Glutamatergic neuron (in vitro differentiated cells): Measurements from ENCODE around the gene NANP. TPM values are rescaled to one million over a fixed set of nuclear protein-coding genes. Genes with fewer than 3 reads are reported as not detected.

Experiments used
- DNase-seq: peaks from one replicate; pipeline ENCODE4 v3.0.0; 2022
- H3K27ac Mint-ChIP-seq: one replicate; pipeline ENCODE4 v1.8.0; 2020; ENCODE audit warnings: mild to moderate bottlenecking, mixed read lengths, inconsistent platforms; ENCODE audit not compliant: unreplicated experiment
- H3K27me3 Mint-ChIP-seq: one replicate; pipeline ENCODE4 v1.8.0; 2020; ENCODE audit warnings: mild to moderate bottlenecking, moderate library complexity, mixed read lengths, inconsistent platforms; ENCODE audit not compliant: unreplicated experiment
- H3K36me3 Mint-ChIP-seq: one replicate; pipeline ENCODE4 v1.8.0; 2020; ENCODE audit warnings: mild to moderate bottlenecking, mixed read lengths, inconsistent platforms; ENCODE audit not compliant: unreplicated experiment
- H3K4me1 Mint-ChIP-seq: one replicate; pipeline ENCODE4 v1.8.0; 2020; ENCODE audit warnings: mild to moderate bottlenecking, low read depth, mixed read lengths, inconsistent platforms; ENCODE audit not compliant: unreplicated experiment
- H3K4me3 Mint-ChIP-seq: one replicate; pipeline ENCODE4 v1.8.0; 2020; ENCODE audit warnings: mild to moderate bottlenecking, mixed read lengths, inconsistent platforms; ENCODE audit not compliant: unreplicated experiment
- H3K9me3 Mint-ChIP-seq: one replicate; pipeline ENCODE4 v1.8.0; 2020; ENCODE audit warnings: mild to moderate bottlenecking, moderate library complexity, mixed read lengths, inconsistent platforms; ENCODE audit not compliant: unreplicated experiment
- total RNA-seq: library from RNA; stranded (reverse); fragmentation: NEBNext Ultra II Directional; extraction: Animal tissue kit (Norgen Biotek cat#: 25700); gene quantifications from one replicate; pipeline ENCODE4 v1.2.1, GENCODE V29; 2021; ENCODE audit not compliant: unreplicated experiment
- TF ChIP-seq, protein P1 (sequence below): fragments of 200-600 bp; sonication (generic); IDR thresholded peaks from one replicate; pipeline ENCODE4 v1.5.0; 2021; ENCODE audit not compliant: partially characterized antibody, unreplicated experiment

The NANP gene
- total RNA-seq, 1 donor from 2014 or later: 1.4 TPM

DNA sequence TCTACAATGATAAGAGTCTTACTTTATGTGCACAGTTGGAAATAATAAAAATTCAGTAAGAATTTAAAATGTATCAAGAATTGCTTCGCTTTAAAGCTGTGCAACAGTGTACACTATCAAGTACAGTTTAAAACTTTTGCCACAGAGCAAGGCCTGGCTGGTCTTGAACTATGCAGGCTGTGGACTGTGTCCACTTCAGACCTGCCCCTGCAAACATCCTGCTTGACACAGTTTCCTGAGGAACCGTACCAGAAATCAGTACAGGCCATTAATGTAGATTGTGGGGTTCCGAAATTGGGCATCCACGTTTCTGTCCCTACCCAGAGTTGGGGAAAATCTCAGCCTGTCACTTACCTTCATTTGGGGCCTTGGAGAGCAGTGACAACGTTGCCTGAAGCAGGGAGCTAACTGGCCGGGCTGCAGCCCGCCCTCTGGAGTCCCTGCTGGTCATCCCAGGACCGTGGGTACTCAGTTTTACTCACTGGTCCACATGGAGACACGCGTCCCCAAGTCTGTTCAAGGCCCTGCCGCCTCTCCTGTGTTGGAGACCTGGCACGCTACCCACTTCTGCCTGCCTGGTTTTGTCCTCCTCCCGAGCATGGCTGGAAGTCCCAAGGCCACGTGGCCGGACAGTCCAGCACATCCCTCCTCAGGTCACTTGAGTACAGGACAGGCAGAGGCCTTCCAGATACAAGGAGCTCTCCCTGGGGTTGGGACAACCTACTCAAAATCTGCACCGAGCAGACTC lies 46.9 kb downstream of the NANP start:
- TF ChIP-seq, protein P1, sequence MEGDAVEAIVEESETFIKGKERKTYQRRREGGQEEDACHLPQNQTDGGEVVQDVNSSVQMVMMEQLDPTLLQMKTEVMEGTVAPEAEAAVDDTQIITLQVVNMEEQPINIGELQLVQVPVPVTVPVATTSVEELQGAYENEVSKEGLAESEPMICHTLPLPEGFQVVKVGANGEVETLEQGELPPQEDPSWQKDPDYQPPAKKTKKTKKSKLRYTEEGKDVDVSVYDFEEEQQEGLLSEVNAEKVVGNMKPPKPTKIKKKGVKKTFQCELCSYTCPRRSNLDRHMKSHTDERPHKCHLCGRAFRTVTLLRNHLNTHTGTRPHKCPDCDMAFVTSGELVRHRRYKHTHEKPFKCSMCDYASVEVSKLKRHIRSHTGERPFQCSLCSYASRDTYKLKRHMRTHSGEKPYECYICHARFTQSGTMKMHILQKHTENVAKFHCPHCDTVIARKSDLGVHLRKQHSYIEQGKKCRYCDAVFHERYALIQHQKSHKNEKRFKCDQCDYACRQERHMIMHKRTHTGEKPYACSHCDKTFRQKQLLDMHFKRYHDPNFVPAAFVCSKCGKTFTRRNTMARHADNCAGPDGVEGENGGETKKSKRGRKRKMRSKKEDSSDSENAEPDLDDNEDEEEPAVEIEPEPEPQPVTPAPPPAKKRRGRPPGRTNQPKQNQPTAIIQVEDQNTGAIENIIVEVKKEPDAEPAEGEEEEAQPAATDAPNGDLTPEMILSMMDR: no peak
- Mint-ChIP-seq H3K4me1 (peaks cover 27% of the 10 kb centered on the region), H3K27ac (no peak overlapping the region), H3K27me3 (peaks cover 2% of the 10 kb centered on the region), H3K9me3 (peaks cover 1% of the 10 kb centered on the region), H3K36me3 (peaks cover 3% of the 10 kb centered on the region), H3K4me3 (no peak overlapping the region)
- no peak for DNase-seq

DNA sequence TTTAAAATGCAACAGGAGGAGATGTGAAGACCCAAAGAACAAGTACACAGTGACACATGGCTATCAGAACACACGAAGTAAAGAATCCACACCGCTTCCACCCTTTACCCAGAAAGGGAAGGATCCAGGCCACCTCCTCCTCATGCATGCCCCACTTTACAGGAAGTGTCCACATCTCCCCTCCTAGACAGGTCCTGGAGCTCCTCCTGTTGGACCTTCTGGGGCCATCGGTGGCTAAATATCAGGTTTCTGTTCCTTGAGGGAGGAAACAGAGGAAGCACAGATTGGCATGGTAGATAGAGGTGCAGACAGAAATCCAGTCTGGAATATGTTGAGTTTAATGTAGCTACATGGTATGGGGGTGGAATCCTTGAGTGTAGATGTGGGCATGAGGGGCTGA lies 49.4 kb downstream of the NANP start:
- H3K27ac Mint-ChIP-seq: no peak overlapping the region
- H3K36me3 Mint-ChIP-seq: no peaks in the 10 kb centered on the region
- peaks cover 1% of the 10 kb centered on the region for H3K9me3 Mint-ChIP-seq
- no peak for DNase-seq
- TF ChIP-seq, protein P1: no peak
- H3K27me3 Mint-ChIP-seq: peaks cover 4% of the 10 kb centered on the region
- peaks cover 20% of the 10 kb centered on the region for H3K4me1 Mint-ChIP-seq
- H3K4me3 Mint-ChIP-seq: no peak overlapping the region

DNA sequence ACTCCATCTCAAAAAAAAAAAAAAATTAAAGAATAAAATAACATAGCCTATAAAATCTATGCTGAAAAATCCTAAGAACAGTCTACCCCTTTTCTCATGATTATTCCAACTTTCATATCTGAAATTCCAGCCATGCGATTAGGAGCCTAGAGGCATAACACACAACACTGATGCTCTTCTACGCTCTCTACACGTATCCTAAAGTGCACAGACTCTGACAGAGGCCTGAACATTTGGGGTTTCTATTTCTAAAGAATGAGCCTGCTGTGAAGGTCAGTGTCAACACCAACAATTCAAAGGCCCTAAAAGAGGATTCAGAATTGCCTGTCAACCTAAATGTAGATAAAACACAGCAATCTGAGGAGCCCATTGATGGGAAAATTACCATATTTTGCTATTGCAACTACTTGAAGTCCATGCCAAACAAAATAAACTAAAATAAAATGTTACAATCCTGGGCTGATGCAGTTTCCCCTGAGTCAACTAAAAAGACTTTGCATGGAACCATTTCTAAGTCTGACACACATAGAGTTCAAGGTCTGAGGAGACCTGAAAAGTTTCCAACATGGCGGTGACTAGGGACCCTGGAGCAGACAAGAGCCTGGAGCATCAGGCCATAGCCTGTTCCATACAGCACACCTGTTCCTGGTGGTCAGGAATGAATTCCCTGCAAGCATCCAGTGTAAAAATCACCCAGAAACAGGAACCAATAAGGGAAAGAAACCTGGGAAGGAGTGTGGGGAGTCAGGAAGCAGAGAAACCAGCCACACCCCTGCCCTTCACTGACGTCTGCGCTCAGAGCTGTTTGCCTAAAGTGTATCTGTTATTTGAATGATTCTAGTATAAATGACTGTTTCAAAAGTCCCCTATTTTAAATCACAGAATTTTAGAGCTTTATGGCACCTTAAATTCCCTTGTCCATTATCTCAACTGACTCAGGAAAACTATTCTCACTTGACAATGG lies 50.2 kb downstream of the NANP start:
- DNase-seq: no peak
- no peaks in the 10 kb centered on the region for H3K36me3 Mint-ChIP-seq
- peaks cover 4% of the 10 kb centered on the region for H3K27me3 Mint-ChIP-seq
- no peak overlapping the region for H3K27ac Mint-ChIP-seq
- H3K4me1 Mint-ChIP-seq: peaks cover 18% of the 10 kb centered on the region
- TF ChIP-seq, protein P1: no peak
- peaks cover 1% of the 10 kb centered on the region for H3K9me3 Mint-ChIP-seq
- no peak overlapping the region for H3K4me3 Mint-ChIP-seq

DNA sequence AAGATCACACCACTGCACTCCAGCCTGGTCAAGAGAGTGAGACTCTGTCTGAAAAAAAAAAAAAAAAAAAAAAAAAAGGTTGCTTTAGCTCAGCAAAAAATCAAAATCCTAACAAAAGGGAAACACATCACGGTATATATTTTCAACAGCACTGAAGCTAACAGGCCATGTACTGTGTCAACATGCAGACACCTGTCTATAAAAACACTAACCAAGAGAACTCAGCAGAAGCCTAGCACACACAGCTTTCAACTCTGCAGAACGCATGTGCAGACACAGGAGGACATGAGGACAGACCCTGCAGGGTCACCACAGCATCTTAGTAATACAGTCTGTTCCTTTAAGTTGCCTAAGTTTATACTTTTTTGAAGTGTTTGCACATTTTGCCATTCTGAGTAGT lies 52.0 kb downstream of the NANP start:
- H3K9me3 Mint-ChIP-seq: peaks cover 1% of the 10 kb centered on the region
- H3K27me3 Mint-ChIP-seq: peaks cover 4% of the 10 kb centered on the region
- H3K4me1 Mint-ChIP-seq: peaks cover 17% of the 10 kb centered on the region
- no peak overlapping the region for H3K4me3 Mint-ChIP-seq
- no peak overlapping the region for H3K27ac Mint-ChIP-seq
- no peaks in the 10 kb centered on the region for H3K36me3 Mint-ChIP-seq
- DNase-seq: no peak
- TF ChIP-seq, protein P1: no peak
